ENCODE measurements around the gene SNPH.
"Not testable (repeated sequence)": the region's sequence is repeated elsewhere in the genome, so short reads cannot be mapped to it uniquely, and the experiment has no call there.

Gene SNPH

DNA sequence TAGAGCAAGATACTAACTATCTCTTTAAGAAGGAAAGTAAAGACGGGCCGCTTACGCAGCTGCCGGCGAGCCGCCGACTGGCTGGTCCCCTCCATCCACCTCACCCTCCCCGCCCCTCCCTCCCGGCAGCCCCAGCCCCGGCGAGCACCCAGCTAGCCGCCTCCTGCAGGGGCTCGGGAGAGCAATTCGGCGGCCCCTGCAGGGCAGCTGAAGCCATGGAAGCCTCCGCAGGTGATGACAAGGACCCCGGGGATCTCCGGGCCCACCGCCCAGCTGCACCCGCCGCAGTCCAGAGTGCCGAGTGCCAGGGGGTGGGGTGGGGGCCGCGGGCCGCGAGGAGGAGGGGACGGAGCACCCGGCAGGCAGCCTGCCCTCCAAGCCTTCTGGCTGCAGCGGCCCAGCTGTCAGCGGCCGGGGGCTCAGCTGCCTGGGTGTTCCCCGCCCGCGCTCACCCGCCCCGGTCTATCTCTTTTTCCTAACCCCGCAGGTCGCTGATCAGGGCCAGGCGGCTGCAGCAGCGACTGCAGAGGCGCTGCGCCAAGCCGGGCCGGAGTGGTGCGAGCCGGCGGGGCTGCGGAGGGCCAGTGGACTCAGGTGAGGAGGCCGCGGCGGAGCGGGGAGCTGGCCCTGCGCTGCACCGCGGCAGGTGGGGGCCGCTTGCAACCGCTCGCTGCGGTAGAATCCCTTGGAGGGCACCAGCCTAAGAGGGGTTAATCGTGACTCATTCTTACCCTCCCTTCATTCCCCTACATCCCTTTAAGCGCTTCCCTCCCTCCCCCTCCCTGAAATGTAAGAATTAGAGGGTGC lies at the start of gene SNPH:
Gene SNPH (plus strand): TSS at position 128 of the 807 bp plus-strand sequence. CDS start 29,946 bp downstream, outside the sequence.
- peak; percentile 77 for DNase-seq (ENCODE audit: low spot score)

DNA sequence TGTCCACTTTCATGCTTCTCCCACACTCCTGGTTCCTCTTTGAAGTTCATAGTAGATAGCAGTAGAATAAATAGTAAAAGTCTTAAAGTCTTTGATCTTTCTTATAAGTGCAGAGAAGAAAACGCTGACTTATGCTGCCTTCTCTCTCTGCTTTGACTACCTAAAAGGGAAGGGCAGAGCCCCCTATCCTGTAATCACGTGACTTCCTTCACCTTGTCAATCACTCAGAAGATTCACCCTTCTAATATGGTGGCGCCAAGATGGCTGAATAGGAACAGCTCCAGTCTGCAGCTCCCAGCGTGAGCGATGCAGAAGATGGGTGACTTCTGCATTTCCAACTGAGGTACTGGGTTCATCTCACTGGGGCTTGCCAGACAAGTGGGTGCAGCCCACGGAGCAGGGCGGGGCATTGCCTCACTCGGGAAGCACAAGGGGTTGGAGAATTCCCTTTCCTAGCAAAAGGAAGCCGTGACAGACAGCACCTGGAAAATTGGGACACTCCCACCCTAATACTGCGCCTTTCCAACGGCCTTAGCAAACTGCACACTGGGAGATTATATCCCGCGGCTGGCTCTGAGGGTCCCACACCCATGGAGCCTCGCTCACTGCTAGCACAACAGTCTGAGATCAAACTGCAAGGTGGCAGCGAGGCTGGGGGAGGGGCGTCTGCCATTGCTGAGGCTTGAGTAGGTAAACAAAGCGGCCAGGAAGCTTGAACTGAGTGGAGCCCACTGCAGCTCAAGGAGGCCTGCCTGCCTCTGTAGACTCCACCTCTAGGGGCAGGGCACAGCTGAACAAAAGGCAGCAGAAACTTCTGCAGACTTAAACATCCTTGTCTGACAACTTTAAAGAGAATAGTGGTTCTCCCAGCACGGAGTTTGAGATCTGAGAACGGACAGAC lies 49.3 kb upstream of the SNPH start:
- DNase-seq (ENCODE audit: low spot score): not testable (repeated sequence)

- not testable (repeated sequence) for DNase-seq (ENCODE audit: low spot score)
Measured at GRCh38 chr20:1222750-1223149, 43.3 kb upstream of the SNPH start.

DNA sequence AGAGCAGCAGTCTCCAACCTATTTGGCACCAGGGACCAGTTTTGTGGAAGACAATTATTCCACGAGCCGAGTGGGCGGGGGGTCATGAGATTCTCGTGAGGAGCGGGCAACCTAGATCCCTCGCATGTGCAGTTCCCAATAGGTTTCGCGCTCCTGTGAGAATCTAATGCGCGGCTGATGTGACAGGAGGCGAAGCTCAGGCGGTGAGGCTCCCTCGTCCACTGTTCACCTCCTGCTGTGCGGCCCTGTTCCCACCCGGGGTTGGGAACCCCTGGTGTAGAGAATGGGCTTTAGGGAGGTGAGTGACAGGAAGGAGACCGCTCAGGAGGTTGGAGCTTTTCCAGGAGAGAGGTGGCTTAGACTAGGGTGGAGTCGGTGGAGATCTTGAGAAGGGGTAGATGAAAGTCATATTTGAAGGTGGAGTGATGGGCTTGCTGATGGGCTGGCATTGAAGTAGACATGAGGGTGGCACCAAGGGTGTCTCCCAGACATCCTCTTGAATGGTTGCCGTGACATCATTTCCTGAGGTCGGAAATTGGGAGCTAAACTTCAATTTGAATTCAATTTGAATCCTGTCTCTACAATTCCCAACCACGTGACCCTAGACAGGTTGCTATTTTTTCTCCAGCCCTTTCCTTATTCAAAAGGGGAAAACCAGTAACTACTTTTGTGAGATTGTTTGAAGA lies 41.7 kb upstream of the SNPH start:
- no peak for DNase-seq (ENCODE audit: low spot score)

DNA sequence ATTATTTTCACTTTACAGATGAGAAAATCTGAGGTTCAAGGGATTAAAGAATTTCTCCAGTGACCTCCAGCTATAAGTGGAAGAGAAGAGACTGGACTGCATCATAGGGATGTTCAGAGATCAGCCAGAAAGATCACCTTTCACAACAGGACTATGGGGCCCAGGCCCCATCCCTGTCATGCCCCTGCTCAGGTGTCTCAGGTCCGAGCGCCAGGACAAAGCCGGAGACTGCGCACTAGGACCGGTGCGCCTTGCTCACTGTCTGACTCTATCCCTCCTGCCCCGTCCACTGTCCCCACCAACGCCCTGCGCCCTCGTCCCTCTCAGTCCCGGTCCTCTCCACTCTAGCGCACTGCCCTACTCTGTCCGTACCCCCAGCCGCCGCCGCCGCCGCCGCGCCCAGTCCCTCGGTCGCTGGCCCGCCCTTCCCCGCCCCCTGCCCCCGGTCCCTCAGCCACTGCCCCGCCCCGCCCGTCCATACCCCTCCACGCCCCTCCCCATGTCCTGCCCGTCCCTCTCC lies 40.8 kb upstream of the SNPH start:
- DNase-seq (ENCODE audit: low spot score): no peak

DNA sequence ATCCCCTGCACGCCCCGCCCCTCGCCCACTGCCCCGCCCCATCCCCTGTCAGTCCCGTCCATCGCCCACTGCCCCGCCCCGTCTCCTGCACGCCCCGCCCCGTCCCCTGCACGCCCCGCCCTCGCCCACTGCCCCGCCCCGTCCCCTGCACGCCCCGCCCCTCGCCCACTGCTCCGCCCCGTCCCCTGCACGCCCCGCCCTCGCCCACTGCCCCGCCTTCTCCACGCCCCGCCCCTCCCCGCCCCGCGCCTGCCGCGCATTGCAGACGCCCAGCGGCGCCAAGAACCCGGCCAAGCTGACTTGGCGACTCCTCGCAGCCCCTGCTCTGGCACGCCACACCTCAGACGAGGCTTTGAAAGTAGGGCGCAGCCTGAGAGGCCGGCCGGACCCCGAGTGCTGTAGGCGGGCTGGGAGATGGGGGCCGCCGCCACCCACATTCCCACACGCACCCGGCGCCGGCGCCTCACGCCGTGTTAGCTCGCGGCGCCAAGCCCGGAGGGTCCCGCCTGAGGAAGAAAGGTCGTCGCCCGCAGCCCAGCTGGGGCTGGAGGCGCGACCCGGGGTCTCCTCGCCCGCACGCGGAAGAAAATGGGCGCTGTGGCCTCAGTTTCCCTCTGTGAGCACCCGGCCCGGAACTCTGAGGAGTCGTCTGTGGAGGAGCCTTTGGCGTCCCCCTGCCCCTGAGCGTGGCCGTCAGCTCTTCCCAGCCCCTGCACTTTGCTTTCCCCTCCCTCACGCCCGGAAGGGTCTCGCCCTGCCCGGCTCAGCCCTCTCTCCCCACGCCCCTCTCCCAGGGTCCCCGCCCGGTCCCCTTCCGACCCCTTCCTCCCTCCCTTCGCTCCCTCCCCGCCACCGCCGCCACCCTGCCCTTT lies 40.1 kb upstream of the SNPH start, which contains the start of gene RAD21L1:
Gene RAD21L1 (plus strand): TSS at position 262 of the 872 bp plus-strand sequence. CDS start 2,410 bp downstream, outside the sequence.
- peak; percentile 97 for DNase-seq (ENCODE audit: low spot score)

- DNase-seq (ENCODE audit: low spot score): no peak
Measured at GRCh38 chr20:1229541-1229940, 36.6 kb upstream of the SNPH start.

DNA sequence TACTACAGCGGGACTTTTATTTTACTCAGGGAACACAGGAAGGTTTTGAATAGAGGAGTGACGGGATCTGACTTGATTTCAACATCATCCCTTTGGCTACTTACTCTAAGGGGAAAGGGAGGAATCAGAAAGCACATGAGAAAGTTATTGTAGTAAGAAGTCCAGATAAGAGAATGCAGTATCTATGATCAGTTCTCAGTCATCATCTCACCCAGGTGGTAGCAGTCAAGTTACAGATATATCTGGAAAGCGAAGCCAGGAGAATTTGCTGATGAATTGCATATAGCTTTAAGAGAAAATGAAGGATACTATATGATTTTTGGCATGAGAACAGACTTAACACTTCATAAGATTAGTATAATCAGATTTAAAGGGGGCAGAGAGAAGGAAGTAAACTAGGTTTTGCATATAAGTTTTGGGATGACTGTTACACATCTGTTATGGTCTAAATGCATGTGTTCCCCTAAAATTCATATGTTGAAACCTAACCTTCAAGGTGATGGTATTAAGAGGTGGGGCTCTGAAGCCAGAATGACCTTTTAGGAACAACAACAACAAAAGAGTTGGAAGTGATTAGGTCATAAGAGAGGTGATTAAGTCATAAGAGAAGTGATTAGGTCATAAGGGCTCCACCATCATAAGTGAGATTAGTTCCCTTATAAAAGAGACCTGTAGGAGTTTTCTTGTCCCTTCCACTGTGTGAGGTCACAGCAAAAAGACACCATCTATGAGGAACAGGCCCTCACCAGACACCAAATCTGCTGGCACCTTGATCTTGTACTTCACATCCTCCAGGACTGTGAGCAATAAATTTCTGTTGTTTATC lies 33.6 kb upstream of the SNPH start:
- DNase-seq (ENCODE audit: low spot score): no peak

- no peak for DNase-seq (ENCODE audit: low spot score)
Measured at GRCh38 chr20:1240549-1240948, 25.5 kb upstream of the SNPH start.

GRCh38 chr20:1241456-1241855 lies 24.6 kb upstream of the SNPH start:
- DNase-seq (ENCODE audit: low spot score): no peak

- no peak for DNase-seq (ENCODE audit: low spot score)
Measured at GRCh38 chr20:1242099-1242498, 24.0 kb upstream of the SNPH start.

DNA sequence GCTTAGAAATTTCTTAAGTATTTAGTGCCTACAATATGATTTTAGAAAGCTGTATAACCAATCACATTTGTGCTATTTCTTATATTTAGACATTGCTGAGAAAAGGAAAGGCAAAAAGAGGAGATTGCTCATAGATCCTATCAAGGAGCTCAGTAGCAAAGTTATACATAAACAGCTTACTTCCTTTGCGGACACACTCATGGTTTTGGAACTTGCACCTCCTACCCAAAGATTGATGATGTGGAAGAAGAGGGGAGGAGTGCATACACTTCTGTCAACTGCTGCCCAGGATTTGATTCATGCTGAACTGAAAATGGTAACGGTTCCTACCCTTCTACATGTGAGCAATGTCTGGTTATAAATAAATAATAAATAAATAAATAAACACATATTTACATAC lies 23.6 kb upstream of the SNPH start:
- no peak for DNase-seq (ENCODE audit: low spot score)

GRCh38 chr20:1245578-1245977 lies 20.5 kb upstream of the SNPH start:
- DNase-seq (ENCODE audit: low spot score): no peak

DNA sequence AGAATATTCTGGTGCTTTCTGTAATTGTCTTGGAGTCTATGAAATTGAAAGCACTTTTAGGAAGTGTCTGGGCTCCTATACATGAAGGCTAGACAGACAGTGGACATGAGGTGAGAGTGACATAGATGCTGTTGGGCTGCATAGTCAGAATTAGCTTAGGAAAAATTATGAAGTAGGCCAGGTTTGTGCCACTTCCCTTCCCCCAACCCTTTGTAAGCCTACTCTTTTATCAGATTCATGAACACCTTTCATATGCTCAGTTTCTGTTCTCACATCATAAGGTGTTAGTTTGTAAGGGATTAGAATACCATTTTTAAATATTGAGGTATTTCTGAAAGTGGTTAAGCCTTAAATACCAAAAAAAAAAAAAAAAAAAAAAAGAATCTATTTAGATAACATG lies 18.4 kb upstream of the SNPH start:
- DNase-seq (ENCODE audit: low spot score): no peak

GRCh38 chr20:1250282-1250681 lies 15.8 kb upstream of the SNPH start:
- DNase-seq (ENCODE audit: low spot score): not testable (repeated sequence)

DNA sequence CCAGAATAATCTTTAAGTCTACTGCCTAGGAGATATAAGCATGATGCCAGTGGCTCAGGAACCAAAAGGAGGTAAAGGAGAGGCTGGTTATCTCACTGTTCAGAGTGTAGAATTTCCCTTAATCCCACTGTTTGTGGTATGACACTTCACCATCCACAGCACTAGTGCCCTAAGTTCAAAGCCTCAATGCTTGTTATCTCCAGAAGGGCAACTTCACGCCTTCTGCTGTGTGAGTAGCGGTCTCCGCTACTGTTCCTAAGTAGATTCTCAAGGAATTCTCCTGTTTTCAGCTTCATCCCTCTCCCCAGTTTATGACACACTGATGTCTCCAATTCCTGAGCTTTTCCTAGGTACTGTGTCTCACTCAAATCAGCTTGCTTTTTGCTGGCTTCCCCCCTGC lies 13.7 kb upstream of the SNPH start:
- no peak for DNase-seq (ENCODE audit: low spot score)

- no peak for DNase-seq (ENCODE audit: low spot score)
Measured at GRCh38 chr20:1254254-1254653, 11.8 kb upstream of the SNPH start.

DNA sequence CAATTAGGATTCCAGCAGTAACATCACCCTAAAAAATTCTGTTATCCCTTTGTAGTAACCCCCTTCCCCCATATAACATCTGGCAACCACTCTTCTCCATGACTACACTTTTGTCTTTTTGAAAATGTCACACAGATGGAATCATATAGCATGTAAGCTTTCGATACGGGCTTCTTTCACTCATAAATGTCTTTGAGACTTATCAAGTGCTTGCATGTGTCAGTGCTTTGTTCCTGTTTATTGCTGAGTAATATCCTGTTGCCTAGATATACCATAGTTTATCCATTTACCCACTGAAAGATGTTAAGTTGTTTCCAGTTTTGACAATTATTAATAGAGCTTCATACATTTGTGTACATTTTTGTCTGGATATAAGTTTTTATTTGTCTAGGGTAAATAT lies 10.4 kb upstream of the SNPH start:
- DNase-seq (ENCODE audit: low spot score): no peak

DNA sequence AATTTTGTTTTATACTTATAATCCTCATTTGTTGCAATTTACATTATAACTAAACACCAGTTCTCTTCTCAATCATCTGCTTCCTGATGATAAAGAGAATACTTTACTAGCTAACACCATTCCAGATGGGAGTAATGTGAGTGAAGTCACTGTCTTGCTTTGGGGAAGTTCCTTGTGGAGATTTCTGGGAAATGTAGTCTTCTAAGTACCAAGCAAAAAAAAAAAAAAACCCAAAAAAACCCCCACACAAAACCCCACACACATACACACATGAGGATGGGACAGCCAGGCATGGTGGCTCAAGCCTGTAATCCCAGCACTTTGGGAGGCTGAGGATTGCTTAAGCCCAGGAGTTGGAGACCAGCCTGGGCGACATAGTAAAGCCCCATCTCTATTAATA lies 2.2 kb upstream of the SNPH start:
- no peak for DNase-seq (ENCODE audit: low spot score)

GRCh38 chr20:1264727-1265126 lies 1.4 kb upstream of the SNPH start:
- no peak for DNase-seq (ENCODE audit: low spot score)
